HCT116 (cell line): ENCODE measurements around the gene ITGAV. TPM values are rescaled to one million over a fixed set of nuclear protein-coding genes. Genes with fewer than 3 reads are reported as not detected.

Source experiments
- ATAC-seq: fragments of 200-7000 bp; cut with Tn5 transposase; 2 replicates; pipeline ENCODE4 v1.9.1; 2020; ENCODE audit warnings: mild to moderate bottlenecking, moderate library complexity
- BruUV-seq: library from RNA; stranded (reverse); fragments of 400-500 nt; replicated peaks from 2 replicates; lab custom pipeline; 2021; lab: Mats Ljungman, UMichigan
- CTCF ChIA-PET: fragments of 300-600 bp; sonication (Branson Sonifier 250); formaldehyde crosslinking; loops from one replicate; lab custom pipeline; 2021; ENCODE audit warnings: antibody characterized with exemption; lab: Charles Lee
- POLR2A ChIA-PET: fragments of 300-600, 350-600 bp; sonication (Branson Sonifier 250); formaldehyde crosslinking; loops from one replicate; lab custom pipeline; 2021; ENCODE audit warnings: antibody characterized with exemption; lab: Charles Lee
- RAD21 ChIA-PET, 2 experiments: fragments of 300-600 bp; sonication (Branson Sonifier 250); formaldehyde crosslinking; loops; one replicate each; lab custom pipeline; 2023; ENCODE audit warnings: low total read pairs in 2 of 2; ENCODE audit not compliant: uncharacterized antibody in 2 of 2, unreplicated experiment in 2 of 2, low non-redundant PET in 1 of 2; lab: Charles Lee
- DNase-seq: peaks from one replicate; pipeline ENCODE4 v3.0.0-alpha.2; 2010; ENCODE audit warnings: low read depth, low spot score
- H2AFZ ChIP-seq: fragments of 200-600 bp; shearing (Covaris generic), sonication (generic); 2 replicates; pipeline ENCODE4 v1.6.1; 2017; ENCODE audit warnings: low read depth, mixed run types, mixed read lengths, antibody characterized with exemption, low read length; ENCODE audit not compliant: poor library complexity, severe bottlenecking
- H3K27ac ChIP-seq: 2 replicates; pipeline ENCODE4 v1.5.1; 2012; ENCODE audit warnings: low read depth, low read length
- H3K27me3 ChIP-seq: fragments of 200-600 bp; sonication (generic); 2 replicates; pipeline ENCODE4 v1.6.1; 2016; ENCODE audit warnings: mixed run types, low read length, mixed read lengths; ENCODE audit not compliant: insufficient read depth
- H3K36me3 ChIP-seq, 2 experiments: fragments of 200-500 bp in 1 of 2; fragments of 200-600 bp in 1 of 2; sonication (Bioruptor generic) in 1 of 2; sonication (generic) in 1 of 2; 2 replicates each; pipeline versions ENCODE4 v1.5.1 to v1.6.1; 2014 to 2016; ENCODE audit warnings: low read length in 2 of 2, inconsistent platforms in 1 of 2, mixed read lengths in 1 of 2, mixed run types in 1 of 2; ENCODE audit not compliant: insufficient read depth in 2 of 2, control insufficient read depth in 1 of 2
- H3K4me1 ChIP-seq, 2 experiments: fragments of 200-600 bp in 1 of 2; sonication (generic) in 1 of 2; 2 replicates each; pipeline versions ENCODE4 v1.5.1 to v1.6.1; 2012 to 2017; ENCODE audit warnings: low read length in 2 of 2, inconsistent platforms in 1 of 2, mild to moderate bottlenecking in 1 of 2, mixed read lengths in 1 of 2, mixed run types in 1 of 2, moderate library complexity in 1 of 2; ENCODE audit not compliant: insufficient read depth in 2 of 2, control insufficient read depth in 1 of 2
- H3K4me2 ChIP-seq: fragments of 200-600 bp; sonication (generic); 2 replicates; pipeline ENCODE4 v1.6.1; 2017; ENCODE audit warnings: mixed run types, low read length, mixed read lengths
- H3K4me3 ChIP-seq, 2 experiments: fragments of 200-600 bp in 1 of 2; sonication (generic) in 1 of 2; replicated peaks in 1 of 2; 2 replicates each; pipeline ENCODE4 v1.5.1; 2011 to 2016; ENCODE audit warnings: low read length in 2 of 2, control low read depth in 1 of 2, low read depth in 1 of 2, mild to moderate bottlenecking in 1 of 2, mixed read lengths in 1 of 2, mixed run types in 1 of 2
- H3K79me2 ChIP-seq: fragments of 200-600 bp; sonication (generic); 2 replicates; pipeline ENCODE4 v1.6.1; 2017; ENCODE audit warnings: mild to moderate bottlenecking, mixed run types, low read length, moderate library complexity, mixed read lengths; ENCODE audit not compliant: insufficient read depth
- H3K9ac ChIP-seq: fragments of 200-600 bp; sonication (generic); 2 replicates; pipeline ENCODE4 v1.6.1; 2016; ENCODE audit warnings: low read length, mixed read lengths
- H3K9me2 ChIP-seq: fragments of 200-600 bp; sonication (generic), shearing (Covaris generic); 2 replicates; pipeline ENCODE4 v1.6.1; 2017; ENCODE audit warnings: mixed run types, mild to moderate bottlenecking, moderate library complexity; ENCODE audit not compliant: insufficient read depth
- H3K9me3 ChIP-seq, 2 experiments: fragments of 200-500 bp in 1 of 2; fragments of 200-600 bp in 1 of 2; sonication (Bioruptor generic) in 1 of 2; sonication (generic) in 1 of 2; 2 replicates each; pipeline ENCODE4 v1.6.1; 2014 to 2017; ENCODE audit warnings: low read length in 2 of 2, mixed read lengths in 2 of 2, inconsistent platforms in 1 of 2, low read depth in 1 of 2, mild to moderate bottlenecking in 1 of 2, mixed run types in 1 of 2, moderate library complexity in 1 of 2; ENCODE audit not compliant: control insufficient read depth in 1 of 2, insufficient read depth in 1 of 2
- H4K20me1 ChIP-seq: fragments of 200-600 bp; sonication (generic), shearing (Covaris generic); 2 replicates; pipeline ENCODE4 v1.6.1; 2017; ENCODE audit warnings: mixed run types, mild to moderate bottlenecking, moderate library complexity; ENCODE audit not compliant: insufficient read depth
- CBX3 ChIP-seq: IDR thresholded peaks from 2 replicates; pipeline ENCODE4 v1.6.1; 2012; ENCODE audit warnings: low read depth
- CEBPB ChIP-seq: IDR thresholded peaks from 2 replicates; pipeline ENCODE4 v1.6.1; 2012; ENCODE audit warnings: low read depth
- EGR1 ChIP-seq: IDR thresholded peaks from 2 replicates; pipeline ENCODE4 v1.6.1; 2012; ENCODE audit warnings: low read depth
- ELF1 ChIP-seq: IDR thresholded peaks from 2 replicates; pipeline ENCODE4 v1.6.1; 2012; ENCODE audit warnings: low read depth, borderline replicate concordance
- EZH2 ChIP-seq: fragments of 200-600 bp; sonication (generic); IDR thresholded peaks from 2 replicates; pipeline ENCODE4 v1.6.1; 2017; ENCODE audit warnings: antibody characterized with exemption, mixed run types
- FOSL1 ChIP-seq: IDR thresholded peaks from 2 replicates; pipeline ENCODE4 v1.6.1; 2012; ENCODE audit warnings: low read depth
- MAX ChIP-seq: IDR thresholded peaks from 2 replicates; pipeline ENCODE4 v1.6.1; 2012
- POLR2AphosphoS5 ChIP-seq: IDR thresholded peaks from 2 replicates; pipeline ENCODE4 v1.6.1; 2011; ENCODE audit warnings: mild to moderate bottlenecking, low read depth, low read length, moderate library complexity
- RAD21 ChIP-seq: IDR thresholded peaks from 2 replicates; pipeline ENCODE4 v1.6.1; 2012; ENCODE audit warnings: low read depth, mild to moderate bottlenecking
- SP1 ChIP-seq: IDR thresholded peaks from 2 replicates; pipeline ENCODE4 v1.6.1; 2012; ENCODE audit warnings: low read depth
- YY1 ChIP-seq: IDR thresholded peaks from 2 replicates; pipeline ENCODE4 v1.6.1; 2011; ENCODE audit warnings: low read length, low read depth, moderate library complexity, mild to moderate bottlenecking; ENCODE audit not compliant: insufficient replicate concordance; ENCODE audit errors: extremely low read depth
- ZBTB33 ChIP-seq: IDR thresholded peaks from 2 replicates; pipeline ENCODE4 v1.6.1; 2011; ENCODE audit warnings: mild to moderate bottlenecking, low read length, moderate library complexity; ENCODE audit not compliant: insufficient replicate concordance; ENCODE audit errors: extremely low read depth
- intact Hi-C: fragments of 100-400 bp; cut with micrococcal nuclease; formaldehyde crosslinking; loops from 2 replicates; pipeline ENCODE4 v1.10.0; 2022
- total RNA-seq: library from RNA; stranded (reverse); gene quantifications from one replicate; pipeline ENCODE4 v1.2.1, GENCODE V29; 2021; ENCODE audit not compliant: unreplicated experiment

The ITGAV gene
- total RNA-seq, 1 experiment from 2014 or later: 36.3 TPM

- POLR2A ChIA-PET: no interaction called here
These were observed 17.9 kb downstream of the ITGAV start for GRCh38 chr2:186607660-186608324.

More at GRCh38 chr2:186607660-186608324, 17.9 kb downstream of the ITGAV start:
- no peak overlapping the region for H3K4me3 ChIP-seq
- no TSS peak for BruUV-seq
- H3K36me3 ChIP-seq: no peaks in the 10 kb centered on the region
- no peak overlapping the region for H3K27ac ChIP-seq
- ATAC-seq (no peak), DNase-seq (no peak)
- no peak overlapping the region for H3K4me2 ChIP-seq
- H3K4me1 ChIP-seq: no peaks in the 10 kb centered on the region
- no peaks in the 10 kb centered on the region; the same call in 1 of the 2 replicates for H3K9me2 ChIP-seq
- no peaks in the 10 kb centered on the region for H3K79me2 ChIP-seq
- ChIA-PET RAD21 (no interaction called here), CTCF (no interaction called here)
- no peak overlapping the region for H2AFZ ChIP-seq
- H4K20me1 ChIP-seq: no peaks in the 10 kb centered on the region
- intact Hi-C loops: no loop called here
- TF ChIP-seq SP1 (no peak), RAD21 (no peak), EZH2 (no peak), POLR2AphosphoS5 (no peak), EGR1 (no peak), ELF1 (no peak), CEBPB (no peak), MAX (no peak), YY1 (no peak), CBX3 (no peak), ZBTB33 (no peak), FOSL1 (no peak)
- H3K27me3 ChIP-seq: no peaks in the 10 kb centered on the region
- no peaks in the 10 kb centered on the region for H3K9me3 ChIP-seq
- H3K9ac ChIP-seq: no peak overlapping the region
